Measurements from ENCODE around the gene RRAS2. TPM values are rescaled to one million over a fixed set of nuclear protein-coding genes. Genes with fewer than 3 reads are reported as not detected.

RRAS2 gene
- polyA plus RNA-seq, 2 donors: 9.6 to 10.9 TPM

DNA sequence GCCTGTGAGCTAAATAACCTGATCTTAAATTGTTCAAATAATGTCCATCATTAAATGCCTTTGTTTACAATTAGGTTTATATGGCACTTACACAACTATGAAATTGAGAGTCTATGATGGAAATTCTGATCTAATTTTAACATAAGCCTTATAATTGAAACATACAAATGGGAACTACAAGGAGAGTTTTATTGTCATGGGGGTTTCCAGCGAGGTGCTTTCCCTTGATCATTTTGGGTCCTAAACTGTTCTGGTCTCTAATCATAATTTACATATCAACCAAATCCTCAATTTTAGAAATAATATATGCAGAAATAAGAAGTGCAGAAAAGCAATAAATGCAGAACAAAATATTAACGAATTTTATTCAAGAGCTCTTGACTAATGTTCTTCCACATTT is 44.9 kb downstream of the RRAS2 start:
- H3K4me3 ChIP-seq (ENCODE audit: low read depth in 1 of 2, low read length in 2 of 2): no peak overlapping the region
- no peak overlapping the region for H3K27ac ChIP-seq (ENCODE audit: low read depth in 2 of 2, low read length in 1 of 2)
- WGBS, 2 donors: 87 to 90% methylated on average over 2 of the region's 2 CpGs
- no peaks in the 10 kb centered on the region for H3K9me3 ChIP-seq (ENCODE audit: control insufficient read depth in 2 of 2, insufficient read depth in 1 of 2, low read depth in 1 of 2, low read length in 1 of 2)
- no peaks in the 10 kb centered on the region for H3K27me3 ChIP-seq (ENCODE audit: control insufficient read depth in 1 of 2, insufficient read depth in 2 of 2, low read length in 2 of 2)
- no peaks in the 10 kb centered on the region for H3K4me1 ChIP-seq (ENCODE audit: control insufficient read depth in 2 of 2, insufficient read depth in 2 of 2, low read length in 1 of 2)
- no peaks in the 10 kb centered on the region for H3K36me3 ChIP-seq (ENCODE audit: control insufficient read depth in 2 of 2, insufficient read depth in 2 of 2, low read length in 1 of 2)

DNA sequence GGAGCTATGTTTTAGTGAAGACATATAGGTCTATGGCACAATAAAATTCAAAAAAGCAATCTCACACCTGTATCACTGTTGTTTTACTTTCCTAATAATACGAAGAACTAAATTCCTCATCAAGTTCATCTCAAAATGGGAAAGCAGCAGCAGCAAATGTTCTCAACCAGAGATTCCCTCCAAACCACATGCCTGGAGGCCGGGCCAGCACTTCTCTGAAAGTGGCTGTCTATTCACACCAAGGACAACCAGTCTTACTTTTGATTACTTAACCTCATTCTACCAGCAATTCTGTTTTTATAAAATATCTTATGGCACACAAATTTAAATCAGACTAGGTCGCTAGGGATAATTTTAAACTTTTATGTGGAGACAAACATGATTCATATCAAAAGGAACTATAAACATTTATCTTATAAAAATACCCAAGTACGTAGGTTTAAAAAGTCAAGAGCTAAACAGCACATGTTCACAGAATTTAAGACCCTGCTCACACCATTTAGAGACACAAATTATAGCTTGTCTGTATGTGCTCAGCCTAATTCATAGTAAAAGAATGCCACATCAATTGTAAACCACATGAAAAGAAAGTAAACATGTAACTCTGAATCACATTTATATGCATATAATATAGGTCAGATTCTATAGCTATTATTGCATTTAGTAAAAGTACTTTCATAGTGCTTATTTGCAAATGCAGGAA is 46.1 kb downstream of the RRAS2 start:
- Histone ChIP-seq H3K9me3 (ENCODE audit: control insufficient read depth in 2 of 2, insufficient read depth in 1 of 2, low read depth in 1 of 2, low read length in 1 of 2) (no peaks in the 10 kb centered on the region), H3K36me3 (ENCODE audit: control insufficient read depth in 2 of 2, insufficient read depth in 2 of 2, low read length in 1 of 2) (no peaks in the 10 kb centered on the region), H3K4me3 (ENCODE audit: low read depth in 1 of 2, low read length in 2 of 2) (no peak overlapping the region), H3K4me1 (ENCODE audit: control insufficient read depth in 2 of 2, insufficient read depth in 2 of 2, low read length in 1 of 2) (no peaks in the 10 kb centered on the region), H3K27me3 (ENCODE audit: control insufficient read depth in 1 of 2, insufficient read depth in 2 of 2, low read length in 2 of 2) (no peaks in the 10 kb centered on the region), H3K27ac (ENCODE audit: low read depth in 2 of 2, low read length in 1 of 2) (no peak overlapping the region)
- WGBS, 2 donors: 63 to 74% methylated on average over 4 of the region's 4 CpGs

DNA sequence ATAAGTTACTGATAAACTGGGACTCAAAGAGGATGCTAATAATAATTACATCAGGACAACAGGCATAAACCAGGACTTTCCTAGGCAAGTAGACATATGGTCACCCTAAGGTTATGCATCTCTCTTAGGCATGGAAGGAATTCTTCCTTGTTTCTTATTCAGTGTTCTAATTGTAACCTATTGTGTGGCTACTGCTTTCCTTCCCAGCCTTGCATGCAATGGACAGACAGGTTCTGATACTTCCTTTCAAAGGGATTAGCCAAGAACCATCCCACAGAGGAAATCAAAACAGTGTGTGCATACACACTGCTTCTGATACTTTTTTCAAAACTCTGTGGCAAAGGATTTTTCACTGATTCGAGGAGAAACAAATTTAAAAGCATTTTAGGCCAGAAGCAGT is 48.3 kb downstream of the RRAS2 start:
- Histone ChIP-seq H3K4me3 (ENCODE audit: low read depth in 1 of 2, low read length in 2 of 2) (no peak overlapping the region), H3K27ac (ENCODE audit: low read depth in 2 of 2, low read length in 1 of 2) (no peak overlapping the region), H3K4me1 (ENCODE audit: control insufficient read depth in 2 of 2, insufficient read depth in 2 of 2, low read length in 1 of 2) (no peaks in the 10 kb centered on the region), H3K9me3 (ENCODE audit: control insufficient read depth in 2 of 2, insufficient read depth in 1 of 2, low read depth in 1 of 2, low read length in 1 of 2) (no peaks in the 10 kb centered on the region), H3K27me3 (ENCODE audit: control insufficient read depth in 1 of 2, insufficient read depth in 2 of 2, low read length in 2 of 2) (no peaks in the 10 kb centered on the region), H3K36me3 (ENCODE audit: control insufficient read depth in 2 of 2, insufficient read depth in 2 of 2, low read length in 1 of 2) (no peaks in the 10 kb centered on the region)
- 65 to 67% methylated on average over 1 of the region's 1 CpG for WGBS, 2 donors

DNA sequence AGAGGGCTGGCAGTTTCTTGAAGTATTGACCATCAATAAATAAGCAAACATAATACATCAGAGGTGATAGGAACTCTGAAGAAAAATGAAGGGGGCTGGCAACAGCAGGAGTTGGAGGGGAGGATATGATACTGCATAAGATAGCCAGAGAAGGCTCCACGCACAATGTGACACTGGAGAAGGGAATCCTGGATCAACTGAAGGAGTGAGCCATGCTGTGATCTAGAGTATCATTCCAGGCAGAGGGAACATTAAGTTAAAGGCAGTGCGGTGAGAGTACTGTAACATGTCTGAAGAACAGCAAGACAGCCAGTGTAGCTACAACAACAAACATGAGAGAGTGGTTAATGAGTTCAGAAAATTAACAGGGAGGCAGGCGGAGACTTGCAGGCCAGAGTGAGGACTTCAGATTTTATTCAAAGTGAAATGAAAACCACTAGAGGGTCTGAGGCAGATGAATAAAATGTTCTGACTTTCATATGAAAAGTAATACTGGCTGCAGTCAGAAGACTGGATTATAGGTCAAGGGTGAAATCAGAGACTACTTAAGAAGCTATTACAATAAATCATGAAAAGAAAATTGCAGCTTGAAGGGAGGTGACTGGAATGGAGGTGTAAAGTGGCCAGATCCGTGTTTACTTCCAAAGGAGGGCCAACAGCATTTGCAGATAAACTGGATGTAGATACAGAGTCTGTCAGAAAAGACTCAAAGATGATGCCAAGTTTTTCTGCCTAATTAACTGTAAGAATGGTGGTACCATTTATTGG is 49.4 kb downstream of the RRAS2 start:
- Histone ChIP-seq H3K27me3 (ENCODE audit: control insufficient read depth in 1 of 2, insufficient read depth in 2 of 2, low read length in 2 of 2) (no peaks in the 10 kb centered on the region), H3K27ac (ENCODE audit: low read depth in 2 of 2, low read length in 1 of 2) (no peak overlapping the region), H3K4me1 (ENCODE audit: control insufficient read depth in 2 of 2, insufficient read depth in 2 of 2, low read length in 1 of 2) (no peaks in the 10 kb centered on the region), H3K4me3 (ENCODE audit: low read depth in 1 of 2, low read length in 2 of 2) (no peak overlapping the region), H3K9me3 (ENCODE audit: control insufficient read depth in 2 of 2, insufficient read depth in 1 of 2, low read depth in 1 of 2, low read length in 1 of 2) (no peaks in the 10 kb centered on the region), H3K36me3 (ENCODE audit: control insufficient read depth in 2 of 2, insufficient read depth in 2 of 2, low read length in 1 of 2) (no peaks in the 10 kb centered on the region)
- 76 to 85% methylated on average over 4 of the region's 4 CpGs for WGBS, 2 donors

DNA sequence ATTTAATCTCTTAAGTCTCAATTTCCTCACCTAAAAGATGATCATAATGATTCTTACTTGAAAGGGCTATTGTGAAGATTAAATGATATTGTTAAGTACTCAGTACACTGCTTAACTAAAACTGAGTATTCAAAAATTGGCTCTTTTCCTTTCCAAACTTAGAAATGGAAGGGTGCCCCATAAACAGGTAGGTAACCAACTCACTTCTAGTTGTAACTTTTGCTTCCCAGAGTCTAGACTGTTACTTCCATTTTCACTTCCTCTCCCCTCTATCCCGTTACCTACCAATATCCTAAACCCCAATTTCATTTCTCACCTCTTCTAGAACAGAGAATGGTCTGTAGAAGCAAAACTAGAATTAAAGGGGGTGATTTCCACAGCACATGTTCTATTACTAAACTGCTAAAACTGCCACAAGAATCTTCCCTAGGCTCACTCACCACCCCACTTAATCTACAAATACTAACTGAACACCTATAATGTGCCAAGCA is 50.0 kb downstream of the RRAS2 start:
- Histone ChIP-seq H3K9me3 (ENCODE audit: control insufficient read depth in 2 of 2, insufficient read depth in 1 of 2, low read depth in 1 of 2, low read length in 1 of 2) (no peaks in the 10 kb centered on the region), H3K4me3 (ENCODE audit: low read depth in 1 of 2, low read length in 2 of 2) (no peak overlapping the region), H3K36me3 (ENCODE audit: control insufficient read depth in 2 of 2, insufficient read depth in 2 of 2, low read length in 1 of 2) (no peaks in the 10 kb centered on the region), H3K27me3 (ENCODE audit: control insufficient read depth in 1 of 2, insufficient read depth in 2 of 2, low read length in 2 of 2) (no peaks in the 10 kb centered on the region), H3K4me1 (ENCODE audit: control insufficient read depth in 2 of 2, insufficient read depth in 2 of 2, low read length in 1 of 2) (no peaks in the 10 kb centered on the region), H3K27ac (ENCODE audit: low read depth in 2 of 2, low read length in 1 of 2) (no peak overlapping the region)
- 81 to 86% methylated on average over 1 of the region's 1 CpG for WGBS, 2 donors

GRCh38 chr11:14308114-14308896 is 50.7 kb downstream of the RRAS2 start:
- Histone ChIP-seq H3K27me3 (ENCODE audit: control insufficient read depth in 1 of 2, insufficient read depth in 2 of 2, low read length in 2 of 2) (no peaks in the 10 kb centered on the region), H3K9me3 (ENCODE audit: control insufficient read depth in 2 of 2, insufficient read depth in 1 of 2, low read depth in 1 of 2, low read length in 1 of 2) (no peaks in the 10 kb centered on the region), H3K27ac (ENCODE audit: low read depth in 2 of 2, low read length in 1 of 2) (no peak overlapping the region), H3K36me3 (ENCODE audit: control insufficient read depth in 2 of 2, insufficient read depth in 2 of 2, low read length in 1 of 2) (no peaks in the 10 kb centered on the region), H3K4me1 (ENCODE audit: control insufficient read depth in 2 of 2, insufficient read depth in 2 of 2, low read length in 1 of 2) (no peaks in the 10 kb centered on the region), H3K4me3 (ENCODE audit: low read depth in 1 of 2, low read length in 2 of 2) (no peak overlapping the region)
- 24 to 29% methylated on average over 5 of the region's 5 CpGs for WGBS, 2 donors

DNA sequence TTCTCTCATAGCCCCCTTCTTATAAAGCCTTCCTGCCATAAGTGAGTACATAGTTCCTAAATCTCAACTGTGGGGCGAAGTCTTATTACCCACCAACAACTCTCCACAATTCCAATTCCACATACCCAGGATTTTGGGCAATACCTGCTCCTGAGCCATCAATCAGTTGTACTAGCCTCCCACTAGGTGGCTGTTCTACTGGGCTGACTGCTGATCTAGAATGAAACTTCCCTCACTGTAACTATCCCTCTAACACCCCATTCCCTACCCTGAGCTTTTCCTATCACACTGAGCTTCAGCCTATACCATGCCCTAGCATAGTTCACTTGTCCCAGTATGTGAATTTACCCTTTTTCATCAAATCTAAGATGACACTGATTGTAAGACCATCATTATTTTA is 52.5 kb downstream of the RRAS2 start:
- Histone ChIP-seq H3K27ac (ENCODE audit: low read depth in 2 of 2, low read length in 1 of 2) (no peak overlapping the region), H3K36me3 (ENCODE audit: control insufficient read depth in 2 of 2, insufficient read depth in 2 of 2, low read length in 1 of 2) (no peaks in the 10 kb centered on the region), H3K9me3 (ENCODE audit: control insufficient read depth in 2 of 2, insufficient read depth in 1 of 2, low read depth in 1 of 2, low read length in 1 of 2) (no peaks in the 10 kb centered on the region), H3K27me3 (ENCODE audit: control insufficient read depth in 1 of 2, insufficient read depth in 2 of 2, low read length in 2 of 2) (no peaks in the 10 kb centered on the region), H3K4me1 (ENCODE audit: control insufficient read depth in 2 of 2, insufficient read depth in 2 of 2, low read length in 1 of 2) (no peaks in the 10 kb centered on the region), H3K4me3 (ENCODE audit: low read depth in 1 of 2, low read length in 2 of 2) (no peak overlapping the region)
- WGBS, 2 donors: 93 to 100% methylated on average over 1 of the region's 1 CpG

DNA sequence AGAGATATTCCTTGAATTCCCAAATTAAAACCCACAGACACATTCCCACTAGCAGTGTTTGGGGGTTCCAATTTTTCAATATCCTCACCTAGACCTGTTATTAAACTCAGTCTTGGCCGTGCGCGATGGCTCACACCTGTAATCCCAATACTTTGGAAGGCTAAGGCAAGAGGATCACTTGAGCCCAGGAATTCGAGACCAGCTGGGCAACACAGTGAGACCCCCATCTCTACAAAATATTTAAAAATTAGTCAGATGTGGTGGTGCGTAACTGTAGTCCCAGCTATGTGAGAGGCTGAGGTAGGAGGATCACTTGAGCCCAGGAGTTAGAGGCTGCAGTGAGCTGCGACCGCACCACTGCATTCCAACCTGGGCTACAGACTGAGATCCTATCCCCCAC is 53.3 kb downstream of the RRAS2 start:
- no peaks in the 10 kb centered on the region for H3K36me3 ChIP-seq (ENCODE audit: control insufficient read depth in 2 of 2, insufficient read depth in 2 of 2, low read length in 1 of 2)
- H3K4me1 ChIP-seq (ENCODE audit: control insufficient read depth in 2 of 2, insufficient read depth in 2 of 2, low read length in 1 of 2): no peaks in the 10 kb centered on the region
- no peak overlapping the region for H3K4me3 ChIP-seq (ENCODE audit: low read depth in 1 of 2, low read length in 2 of 2)
- H3K9me3 ChIP-seq (ENCODE audit: control insufficient read depth in 2 of 2, insufficient read depth in 1 of 2, low read depth in 1 of 2, low read length in 1 of 2): no peaks in the 10 kb centered on the region
- H3K27ac ChIP-seq (ENCODE audit: low read depth in 2 of 2, low read length in 1 of 2): no peak overlapping the region
- 97 to 99% methylated on average over 7 of the region's 7 CpGs for WGBS, 2 donors
- H3K27me3 ChIP-seq (ENCODE audit: control insufficient read depth in 1 of 2, insufficient read depth in 2 of 2, low read length in 2 of 2): no peaks in the 10 kb centered on the region

DNA sequence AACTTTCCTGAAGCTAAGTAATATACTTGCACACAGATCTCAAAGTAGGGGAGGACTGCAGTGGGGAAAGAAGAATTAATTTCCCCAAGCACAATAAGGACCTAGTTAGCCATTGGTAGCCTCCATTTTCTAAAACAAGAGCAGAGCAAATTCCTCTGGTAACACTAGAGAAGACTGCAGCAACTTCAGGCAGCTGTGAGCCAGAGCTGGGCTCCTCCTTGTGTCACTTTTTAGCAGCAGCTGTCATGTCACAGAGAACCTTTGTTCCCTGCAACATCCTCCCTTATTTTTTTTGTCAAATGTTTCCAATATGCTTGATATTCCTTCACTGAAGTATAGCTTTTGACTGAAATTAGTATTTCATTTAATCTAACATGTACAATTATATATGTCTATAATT is 54.4 kb downstream of the RRAS2 start:
- no peaks in the 10 kb centered on the region for H3K36me3 ChIP-seq (ENCODE audit: control insufficient read depth in 2 of 2, insufficient read depth in 2 of 2, low read length in 1 of 2)
- H3K4me1 ChIP-seq (ENCODE audit: control insufficient read depth in 2 of 2, insufficient read depth in 2 of 2, low read length in 1 of 2): no peaks in the 10 kb centered on the region
- no peak overlapping the region for H3K4me3 ChIP-seq (ENCODE audit: low read depth in 1 of 2, low read length in 2 of 2)
- no peak overlapping the region for H3K27ac ChIP-seq (ENCODE audit: low read depth in 2 of 2, low read length in 1 of 2)
- H3K9me3 ChIP-seq (ENCODE audit: control insufficient read depth in 2 of 2, insufficient read depth in 1 of 2, low read depth in 1 of 2, low read length in 1 of 2): no peaks in the 10 kb centered on the region
- no peaks in the 10 kb centered on the region for H3K27me3 ChIP-seq (ENCODE audit: control insufficient read depth in 1 of 2, insufficient read depth in 2 of 2, low read length in 2 of 2)

Measured in esophagus (tissue), 2 donors.